ENCODE data around the gene CCDC178.

The CCDC178 gene

GRCh38 chr18:32889615-32890593, 550.6 kb downstream of the CCDC178 start:
- H3K27ac ChIP-seq = no peak overlapping the region
- TF ChIP-seq CTCF (conservative IDR thresholded peaks at IDR 0.05) = no peak

- TF ChIP-seq CTCF (conservative IDR thresholded peaks at IDR 0.05) = no peak
- no peak overlapping the region for H3K27ac ChIP-seq
Observed at GRCh38 chr18:32888306-32888705, 552.2 kb downstream of the CCDC178 start.

Data from VCaP (cell line).